Activated CD4-positive, alpha-beta T cell treated with anti-CD3 and anti-CD28 coated beads, Interleukin-2, amount 50 U/mL, for 48 hours (primary cell): ENCODE results near the gene LSS.

Experiments used
- DNase-seq, 2 experiments: peaks; one replicate each; pipeline ENCODE4 v3.0.0-alpha.2; 2020

Gene LSS

DNA sequence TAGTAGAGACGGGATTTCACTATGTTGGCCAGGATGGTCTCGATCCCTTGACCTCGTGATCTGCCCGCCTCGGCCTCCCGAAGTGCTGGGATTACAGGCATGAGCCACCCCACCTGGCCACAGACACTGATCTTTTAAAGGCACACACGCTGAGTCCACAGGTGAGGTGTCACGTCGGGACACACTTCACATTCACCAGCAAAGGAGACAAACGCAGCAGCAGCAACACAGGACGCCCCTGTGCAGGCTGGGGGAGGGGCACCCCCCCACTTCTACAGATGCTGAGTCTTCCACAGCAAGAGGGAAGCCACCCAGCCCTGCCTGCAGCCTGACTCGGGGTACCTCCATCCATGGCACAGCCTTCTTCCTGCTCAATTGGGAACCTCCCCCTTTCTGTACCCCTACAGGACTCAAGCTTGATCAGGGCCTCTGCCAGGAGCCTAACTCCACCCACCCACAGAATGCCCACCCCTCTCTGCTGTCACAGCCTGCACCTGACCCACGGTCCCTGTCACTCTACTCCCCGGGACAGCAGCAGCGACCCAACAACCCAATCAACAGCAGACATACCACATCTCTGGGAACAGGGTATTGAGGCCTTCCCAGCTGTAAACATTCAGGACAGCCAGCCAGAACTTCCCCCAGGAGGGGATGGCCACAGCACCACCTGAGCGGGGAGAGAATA is 9.5 kb downstream of the LSS start:
- no peak for DNase-seq

DNA sequence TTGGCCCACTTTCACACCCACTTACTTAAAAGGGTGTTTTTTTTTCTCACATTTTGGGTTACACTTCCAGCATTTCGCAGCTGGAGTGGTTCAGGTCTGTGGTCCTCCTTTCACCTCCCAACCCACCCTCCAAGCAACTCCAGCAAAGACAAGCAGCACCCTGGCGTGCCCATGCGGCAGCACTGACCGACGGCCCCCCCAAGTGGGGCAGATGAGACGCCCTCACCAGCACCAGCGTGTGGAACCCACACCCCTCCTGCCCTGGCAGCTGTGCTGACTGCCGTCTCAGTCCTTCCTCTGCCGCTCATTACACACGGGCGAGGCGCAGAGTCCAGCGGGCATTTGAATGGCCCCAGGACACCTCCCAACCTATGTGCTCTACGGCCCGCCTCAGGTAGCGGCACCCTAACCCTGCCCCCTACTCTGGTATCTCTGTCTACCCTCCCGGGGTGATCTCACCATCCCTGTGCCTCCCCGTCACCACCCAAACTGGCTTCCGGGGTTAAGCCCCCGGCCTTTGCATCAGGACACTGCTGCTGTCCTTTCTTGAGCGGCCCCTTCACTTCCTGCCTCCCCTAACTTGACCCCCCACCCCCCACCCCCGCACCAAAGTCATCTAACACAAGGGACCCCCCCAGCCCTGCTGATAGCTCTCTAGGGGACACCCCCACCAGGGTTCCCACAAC is 10.9 kb downstream of the LSS start:
- DNase-seq = no peak

DNA sequence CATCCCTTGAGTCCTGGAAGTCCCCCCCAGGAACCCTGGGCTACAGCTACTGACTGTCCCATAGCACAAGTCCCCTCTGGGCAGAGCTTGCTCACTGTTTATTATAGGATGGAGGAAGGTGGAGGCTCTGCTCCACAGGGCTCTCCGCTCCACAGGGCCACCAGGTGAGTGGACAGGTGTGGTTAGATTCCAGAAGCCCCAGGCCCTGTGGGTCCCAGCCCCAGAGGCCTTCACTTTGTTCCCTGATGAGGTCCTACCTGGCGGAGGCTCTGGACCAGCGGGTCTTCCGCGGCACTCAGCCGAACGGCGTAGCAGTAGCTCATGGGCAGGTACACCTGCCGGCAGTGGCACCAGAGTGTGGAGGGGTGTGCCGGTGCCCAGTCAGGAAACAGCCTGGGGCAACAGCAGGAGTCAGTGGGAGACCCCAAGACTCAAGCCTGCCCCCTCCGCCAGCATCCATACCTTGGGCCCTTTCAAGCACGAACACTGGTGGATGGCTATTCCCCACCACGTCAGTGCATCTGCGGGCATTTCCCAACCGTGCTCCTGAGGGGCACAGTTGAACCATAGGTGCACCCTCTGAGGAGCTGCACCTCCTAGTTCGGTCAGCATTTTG is 12.3 kb downstream of the LSS start:
- DNase-seq = no peak

DNA sequence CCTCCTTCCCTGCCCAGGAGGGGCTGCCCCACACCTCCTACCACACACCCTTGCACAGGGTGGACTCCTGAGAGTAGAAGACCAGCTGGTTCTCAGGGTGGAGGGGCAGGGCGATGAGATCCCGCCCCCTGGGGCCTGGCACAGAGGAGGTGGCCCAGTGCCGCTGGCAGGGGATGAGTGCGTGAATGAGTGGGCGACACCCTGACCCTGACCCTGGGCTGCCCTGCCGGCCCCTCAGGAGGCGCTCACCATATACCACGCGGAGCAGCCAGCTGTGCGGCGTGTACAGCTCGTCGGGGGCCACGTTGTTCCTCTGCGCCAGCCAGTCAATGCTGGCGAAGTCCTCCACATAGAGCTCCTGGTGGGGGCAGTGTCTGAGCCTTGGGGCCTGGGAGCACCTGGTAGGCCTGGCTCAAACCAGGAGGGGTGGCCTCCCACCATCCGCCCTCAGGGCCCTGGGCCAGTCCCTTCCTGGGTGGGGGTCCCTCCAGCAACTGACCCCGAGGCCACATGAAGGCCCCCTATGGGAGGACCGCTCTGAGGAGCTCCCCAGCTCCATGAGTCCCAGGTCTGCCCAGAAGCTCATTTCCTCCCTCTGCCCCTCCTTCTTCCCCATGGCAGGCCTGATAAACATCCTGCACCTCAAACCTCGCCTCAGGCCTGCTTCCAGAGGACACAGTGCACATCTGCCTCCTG is 13.0 kb downstream of the LSS start:
- no peak for DNase-seq

DNA sequence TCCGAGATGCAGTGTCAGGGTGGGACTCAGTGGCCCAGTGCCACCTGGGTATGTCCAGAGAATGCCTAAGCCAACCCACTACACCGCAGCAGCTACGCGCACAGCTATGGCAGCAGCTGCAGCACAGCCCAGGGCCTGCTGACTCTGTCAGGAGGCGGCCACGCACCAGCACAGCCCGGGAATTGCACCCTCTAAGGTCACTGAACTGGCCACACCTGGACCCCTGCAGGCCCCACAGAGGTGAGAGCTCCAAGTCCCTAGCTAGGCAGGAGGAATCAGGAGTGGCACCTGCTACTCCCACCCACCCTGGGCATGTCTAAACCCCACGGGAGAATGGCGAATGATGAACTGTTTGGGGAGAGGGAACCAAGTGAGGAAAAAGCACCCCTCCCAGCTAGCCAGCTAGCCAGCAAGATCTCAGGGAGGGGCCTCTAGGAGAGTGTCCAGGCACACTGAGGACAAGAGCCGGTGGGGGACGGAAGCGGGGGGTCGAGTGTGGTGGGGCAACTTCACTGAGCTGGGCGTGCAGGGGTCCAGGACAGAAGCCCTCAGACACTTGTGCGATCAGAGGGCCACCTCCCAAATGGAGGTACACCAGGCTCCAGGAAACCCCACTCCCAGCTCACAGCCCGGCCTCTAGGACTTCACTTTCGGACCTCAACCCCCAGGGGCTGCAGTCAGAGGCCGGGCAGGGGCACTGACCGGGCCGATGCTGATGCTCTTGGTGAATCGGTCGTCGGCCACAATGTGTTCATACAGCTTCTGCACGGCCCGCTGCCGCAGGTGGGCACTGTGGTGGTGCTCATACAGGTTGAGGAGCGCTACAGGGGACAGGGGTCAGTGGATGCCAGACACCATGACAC is 13.9 kb downstream of the LSS start:
- DNase-seq = no peak

DNA sequence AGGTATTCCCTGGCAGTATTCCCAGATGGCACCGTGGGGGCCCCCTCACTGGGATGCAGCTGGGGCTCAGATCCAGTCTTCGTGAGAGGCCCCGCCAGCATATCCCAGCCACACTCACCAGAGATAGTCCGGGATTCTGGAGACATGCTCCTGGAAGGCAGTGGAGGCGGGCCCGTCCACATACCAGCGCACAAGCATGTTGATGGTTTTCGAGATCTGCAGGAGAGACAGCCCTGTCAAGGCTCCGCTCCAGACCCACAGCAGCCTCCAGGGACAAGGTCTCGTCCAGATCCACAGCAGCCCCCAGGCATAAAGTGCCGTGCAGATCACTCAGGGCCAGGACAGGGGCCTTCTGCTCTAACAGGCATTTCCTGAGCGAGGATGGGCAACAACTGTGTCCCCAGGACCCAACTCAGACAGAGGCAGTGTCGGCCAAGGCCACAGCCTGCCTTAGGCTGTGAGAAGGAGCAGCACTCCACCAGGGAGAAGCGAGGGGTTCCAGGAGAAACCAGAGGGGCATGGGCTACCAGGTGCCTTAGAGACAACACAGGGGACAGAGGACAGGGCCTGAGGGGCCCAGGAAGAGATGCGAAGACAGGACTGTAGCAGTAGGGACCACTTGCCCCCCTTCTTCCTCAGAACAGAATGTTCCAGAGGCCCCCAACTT is 14.8 kb downstream of the LSS start:
- no peak for DNase-seq

DNA sequence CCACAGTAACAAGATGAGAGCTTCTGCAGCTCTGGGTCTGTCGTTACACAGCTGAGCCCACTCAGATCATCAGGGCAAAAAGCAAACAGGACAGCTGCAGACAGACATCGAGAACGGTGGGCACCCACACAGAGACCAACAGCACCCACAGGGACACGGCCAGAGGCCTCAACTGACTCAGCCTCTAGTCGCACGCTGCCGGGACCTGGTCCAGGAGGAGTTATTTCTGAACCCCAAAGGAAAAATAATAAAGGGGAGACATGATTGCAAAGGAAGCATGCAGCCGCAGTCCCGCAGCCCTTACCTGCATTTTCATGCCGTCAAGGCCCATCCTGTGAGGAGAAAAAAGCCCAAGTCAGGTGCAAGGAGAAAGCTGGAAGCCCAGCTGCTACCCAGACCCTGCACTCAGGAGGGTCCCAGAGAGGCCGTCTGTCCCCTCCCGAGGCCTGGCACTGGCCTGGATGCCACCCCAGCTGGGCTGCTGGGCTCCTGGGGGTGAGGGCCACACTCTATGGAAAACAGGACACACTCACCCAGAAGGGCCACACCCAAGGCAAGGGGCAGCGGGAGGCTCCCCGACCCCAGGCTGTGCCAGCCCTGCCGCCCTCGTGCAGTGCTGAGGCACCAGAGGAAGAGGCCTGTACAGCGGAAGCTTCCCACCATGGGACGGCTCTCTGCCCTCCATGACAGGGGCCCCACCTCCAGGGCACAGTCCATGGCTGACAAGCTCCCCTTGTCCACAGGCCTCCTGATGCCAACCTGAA is 15.7 kb downstream of the LSS start:
- DNase-seq = no peak

DNA sequence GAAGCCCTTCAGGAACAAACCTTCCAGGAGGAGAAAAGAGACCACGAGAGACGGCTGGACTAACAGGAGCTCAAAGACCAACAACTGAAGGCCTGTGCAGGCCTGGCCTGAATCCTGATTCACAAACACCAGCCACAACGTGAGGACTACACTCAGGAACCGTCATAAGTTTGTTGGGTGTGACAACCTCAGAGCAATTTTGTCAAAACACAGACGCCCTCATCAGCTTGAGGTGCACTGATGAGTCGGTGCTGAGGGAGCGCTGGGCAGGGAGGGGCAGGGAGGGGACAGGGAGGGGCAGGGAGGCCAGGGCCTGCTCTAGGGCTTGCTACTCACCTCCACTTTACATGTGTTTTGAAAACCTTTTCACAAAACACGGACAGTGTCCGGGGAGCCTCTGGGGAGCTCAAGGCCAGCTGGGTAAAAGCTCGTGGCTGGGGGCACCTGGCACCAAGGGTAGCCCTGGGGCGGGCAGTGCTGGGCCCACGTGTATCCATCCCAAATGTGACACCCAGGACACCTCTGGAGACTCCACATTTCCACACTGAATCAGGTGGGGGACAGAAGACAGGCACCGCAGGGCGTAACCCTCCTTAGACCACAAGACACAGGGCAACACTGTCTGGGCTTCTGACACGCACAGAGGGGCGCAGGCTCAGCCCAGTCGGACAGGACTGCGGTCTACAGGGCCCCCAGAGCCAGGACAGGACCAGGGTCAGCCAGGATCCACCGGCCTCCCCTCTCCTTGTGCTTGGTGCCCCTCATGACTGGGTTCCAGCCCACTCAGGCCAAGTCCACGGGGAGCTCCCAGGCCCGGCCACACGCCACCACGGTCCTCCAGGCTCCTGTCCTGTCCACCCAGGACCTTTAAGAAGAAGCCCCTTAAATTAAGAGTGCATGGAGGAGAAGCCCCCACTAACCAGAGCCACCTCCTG is 16.5 kb downstream of the LSS start:
- DNase-seq = no peak

DNA sequence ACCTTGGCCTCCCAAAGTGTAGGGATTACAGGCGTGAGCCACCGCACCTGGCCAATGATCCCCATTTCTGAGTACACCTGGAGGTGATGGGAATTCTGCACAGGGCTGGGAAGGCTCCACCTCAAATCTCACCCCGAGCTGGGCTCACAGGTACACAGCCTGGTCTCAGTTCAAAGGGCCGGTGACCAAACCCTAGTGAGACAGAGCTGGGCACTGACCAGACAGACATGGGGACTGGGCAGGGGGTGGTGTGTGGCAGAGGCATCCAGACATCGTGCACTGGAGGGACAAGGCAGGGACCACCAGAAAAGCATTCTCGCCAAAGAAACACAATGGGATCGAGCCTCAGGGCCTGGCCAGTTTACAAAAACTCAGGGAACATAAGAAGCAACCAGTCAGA is 17.2 kb downstream of the LSS start:
- DNase-seq = no peak

DNA sequence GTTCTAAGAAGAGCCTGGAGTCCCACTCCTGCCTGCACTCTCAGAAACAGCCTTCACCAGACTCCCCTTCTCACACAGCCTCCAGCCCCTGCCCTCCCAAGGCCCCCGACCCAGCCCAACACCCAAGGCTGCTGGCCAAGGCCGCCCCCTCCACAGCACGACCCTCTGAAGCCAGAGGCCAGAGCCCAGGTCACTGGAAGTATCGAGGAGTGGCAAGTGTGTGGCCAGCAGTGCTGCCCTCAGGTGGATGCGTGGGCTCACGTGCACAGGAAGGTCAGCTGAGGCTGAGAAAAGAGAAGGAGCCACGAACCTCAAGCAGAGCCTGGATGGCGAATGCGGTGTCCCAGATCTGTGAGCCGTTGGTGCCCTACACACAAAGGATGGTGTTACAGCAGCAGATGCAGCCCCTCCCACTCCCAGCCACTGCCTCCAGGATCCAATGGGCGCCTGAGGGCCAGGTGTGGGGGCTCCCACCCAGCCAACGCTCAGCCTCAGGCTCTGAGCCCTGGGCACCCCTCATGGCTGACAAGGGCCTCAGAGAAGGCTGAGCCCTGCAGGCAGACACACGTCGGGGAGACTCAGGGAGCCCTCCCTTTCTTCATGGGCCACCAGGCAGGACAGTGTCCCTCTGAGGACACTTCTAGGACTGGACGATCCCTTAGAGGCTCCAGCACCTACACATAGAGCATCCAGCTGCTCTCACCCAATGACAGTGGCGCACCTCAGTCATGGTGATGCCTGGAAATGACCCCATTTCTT is 18.0 kb downstream of the LSS start:
- DNase-seq = no peak

DNA sequence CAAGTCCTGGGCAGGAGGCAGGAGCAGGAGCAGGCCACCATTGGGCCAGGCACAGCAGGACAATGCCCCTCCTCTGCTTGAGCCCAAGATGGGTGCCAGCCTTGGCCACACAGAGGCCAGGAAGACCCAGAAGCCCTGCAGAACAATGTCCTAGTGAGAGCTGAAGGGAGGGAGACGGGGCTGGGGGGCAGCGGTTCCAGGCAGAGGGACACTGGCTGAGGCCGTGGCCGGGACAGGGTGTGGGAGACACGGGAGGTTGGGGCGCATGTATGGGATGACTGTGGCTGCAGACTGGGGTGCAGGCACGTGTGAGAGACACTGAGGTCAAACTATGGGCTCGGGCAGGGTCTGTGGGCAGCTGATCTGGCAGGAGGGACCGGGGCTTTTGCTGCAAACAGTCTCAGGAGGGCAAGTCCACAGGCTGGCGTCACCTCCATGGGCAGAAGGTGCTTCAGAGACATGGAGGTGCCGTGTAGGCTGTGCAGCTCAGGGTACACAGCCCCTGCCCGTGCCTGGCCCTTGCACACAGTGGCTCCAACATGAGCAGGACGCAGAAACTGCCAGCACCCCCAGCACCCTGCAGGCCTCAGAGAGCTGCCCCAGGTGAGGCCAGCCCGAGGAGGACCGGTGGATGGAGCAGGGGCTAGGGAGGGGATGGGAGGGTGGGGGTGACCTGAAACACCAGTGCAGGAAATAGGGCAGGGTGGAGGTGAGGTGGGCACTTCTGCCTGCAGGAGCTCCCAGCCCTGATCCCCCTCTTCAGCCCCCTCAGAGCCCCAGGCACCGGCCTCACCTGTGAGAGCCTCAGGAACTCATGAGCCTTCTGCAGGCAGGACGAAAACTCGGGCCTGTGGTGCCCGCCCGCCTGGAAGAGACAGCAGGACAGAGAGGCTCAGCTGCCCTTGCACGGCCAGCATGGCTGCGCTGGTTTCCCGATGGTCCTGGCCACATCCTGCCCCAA is 19.5 kb downstream of the LSS start:
- no peak for DNase-seq

DNA sequence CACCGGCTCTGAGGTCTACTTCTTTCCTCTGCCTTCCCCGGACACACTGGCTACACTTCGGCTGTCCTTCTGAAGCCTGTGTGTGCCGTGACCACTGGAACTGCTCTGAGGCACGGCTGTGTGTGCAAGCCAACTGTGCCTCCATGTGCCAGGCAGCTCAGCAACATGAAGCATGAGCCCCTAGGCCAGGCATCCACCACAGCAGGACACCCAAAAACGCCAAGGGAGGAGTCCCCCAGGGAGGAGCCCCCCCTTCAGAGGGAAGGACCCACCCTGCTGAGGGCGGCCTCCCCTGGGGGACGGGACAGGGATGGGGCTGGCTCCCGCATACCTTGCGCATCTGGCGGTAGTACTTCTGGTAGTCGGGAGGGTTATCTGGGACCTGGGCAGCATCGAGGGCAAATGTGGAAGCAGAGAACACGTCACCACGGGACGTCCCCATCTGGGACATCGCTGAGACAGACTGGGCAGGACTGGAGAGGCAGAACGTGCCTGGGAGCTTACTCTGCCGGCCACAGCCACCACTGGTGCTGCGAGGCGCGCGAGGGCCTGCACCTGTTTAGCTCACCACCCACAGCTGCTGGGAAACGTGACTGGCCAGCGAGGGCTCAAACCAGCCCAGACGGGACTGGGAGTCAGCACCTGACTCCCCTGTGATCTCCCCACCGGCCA is 20.5 kb downstream of the LSS start:
- DNase-seq = no peak

DNA sequence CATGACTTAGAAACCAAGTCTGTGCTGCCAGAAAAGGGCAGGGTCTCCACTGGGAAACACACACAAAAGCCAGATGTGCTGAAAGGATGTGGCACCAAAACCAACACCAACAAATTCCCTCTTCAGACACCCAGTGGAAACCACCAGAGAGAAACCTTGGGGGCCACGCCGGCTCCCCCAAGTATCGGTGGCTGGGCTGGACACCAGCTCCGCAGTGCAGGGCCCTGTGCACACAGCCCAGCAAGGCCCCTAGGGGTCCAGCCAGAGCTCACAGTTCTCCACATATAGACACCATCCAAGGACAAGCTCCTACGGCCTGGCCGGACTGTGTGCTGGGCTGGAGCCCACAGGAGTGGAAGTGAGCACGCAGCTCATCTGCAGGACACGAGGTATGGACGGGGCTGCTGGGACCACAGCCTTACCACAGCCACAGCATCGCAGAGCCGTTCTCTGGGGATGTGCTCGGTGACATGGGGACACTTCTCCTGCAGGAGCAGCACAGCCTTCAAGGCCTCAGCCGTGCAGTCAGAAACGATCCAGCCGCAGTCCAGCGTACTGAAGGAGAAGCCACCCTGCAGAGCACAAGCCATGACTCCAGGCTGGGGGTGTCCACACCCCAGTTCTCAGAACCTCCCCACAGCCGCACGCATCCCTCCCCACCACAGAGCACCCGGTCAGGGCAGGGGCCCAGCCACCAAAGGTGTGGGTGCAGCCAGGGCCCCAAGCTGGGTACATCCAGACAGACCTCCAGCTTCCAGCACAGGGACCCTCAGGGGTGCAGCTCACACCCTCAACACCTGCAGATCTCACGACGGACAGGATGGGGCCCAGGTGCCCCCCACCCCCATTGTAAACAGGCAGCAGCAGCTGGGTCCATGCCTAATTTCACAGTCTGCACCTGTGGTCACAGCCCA is 21.3 kb downstream of the LSS start:
- DNase-seq = no peak

DNA sequence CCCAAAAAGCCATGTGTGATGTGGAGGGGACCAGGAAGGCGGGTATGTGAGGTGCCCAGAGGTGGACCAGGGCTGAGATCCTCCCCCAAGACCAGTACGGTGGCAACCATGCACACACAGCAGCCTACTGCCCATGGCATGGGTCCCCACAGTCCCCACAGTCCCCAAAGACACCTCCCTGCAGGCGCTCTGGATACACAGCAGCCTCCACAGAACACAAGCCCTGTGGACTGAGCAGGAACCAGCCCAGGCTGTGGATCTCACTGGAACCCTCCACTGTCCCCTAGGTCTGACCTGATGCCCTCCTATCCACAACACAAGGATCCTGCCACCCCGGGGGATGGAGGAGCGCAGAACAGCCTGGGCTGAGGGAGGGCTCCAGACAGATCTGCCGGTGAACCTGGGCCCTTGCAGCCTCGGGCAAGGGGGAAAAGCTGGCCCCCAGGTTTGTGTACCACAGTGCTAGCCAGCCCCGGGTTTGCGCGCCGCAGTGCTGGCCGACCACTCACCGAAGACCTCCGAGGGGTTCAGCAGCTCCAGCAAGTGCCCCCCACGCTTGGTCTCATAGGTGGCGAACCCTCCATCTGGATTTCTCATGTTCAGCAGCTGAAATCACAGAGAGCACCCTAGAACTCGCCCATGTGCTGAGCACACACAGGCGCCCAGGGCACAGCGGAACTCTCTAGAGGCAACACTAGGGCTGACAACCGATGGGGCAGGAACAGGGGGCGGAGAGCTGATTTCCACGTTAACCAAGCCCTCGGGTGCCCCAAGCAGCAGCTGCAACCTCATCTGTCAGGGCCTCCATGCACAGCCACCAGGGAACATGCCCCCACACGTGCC is 22.2 kb downstream of the LSS start:
- no peak for DNase-seq

DNA sequence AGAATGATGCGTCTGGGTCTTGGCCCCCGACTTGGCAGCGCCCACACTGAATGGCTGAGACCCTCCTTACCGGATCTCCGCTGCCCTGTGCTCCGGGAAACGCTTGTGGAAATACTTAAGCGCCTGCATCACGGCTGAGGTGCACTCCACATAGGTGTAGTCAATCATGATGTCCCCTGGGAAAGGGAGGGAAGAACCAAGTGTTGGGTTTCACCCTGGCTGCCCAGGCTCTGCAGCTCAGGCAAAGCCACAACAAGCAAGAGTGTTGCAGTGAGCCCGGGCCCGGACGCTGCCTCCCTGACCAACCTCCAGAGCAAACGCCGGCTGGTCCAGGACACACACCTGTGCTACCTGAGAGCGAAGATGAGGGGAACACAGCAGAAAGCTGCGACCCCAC is 22.8 kb downstream of the LSS start:
- DNase-seq = no peak

DNA sequence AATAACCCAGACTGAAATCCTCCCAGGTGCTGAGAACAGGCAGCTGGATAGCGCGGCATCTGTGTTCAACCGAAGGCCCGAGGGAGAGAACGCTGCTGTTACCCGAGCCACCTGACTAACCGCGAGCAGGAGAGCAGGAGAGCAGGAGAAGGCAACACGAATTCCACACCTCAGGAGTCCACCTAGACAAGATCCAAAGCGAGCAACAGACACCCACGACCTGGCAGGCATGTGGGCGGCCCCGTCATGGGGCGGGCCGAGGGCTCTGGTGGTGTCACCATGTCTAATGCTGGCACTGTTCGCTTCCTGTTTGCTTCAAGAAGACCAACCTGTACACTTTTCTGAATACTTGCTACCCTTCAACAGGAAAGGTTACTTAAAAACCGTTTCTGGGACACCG is 23.4 kb downstream of the LSS start:
- DNase-seq = no peak
